Keratinocyte (primary cell): ENCODE data around the gene LRP3.

ENCODE experiments used
- CTCF ChIP-seq, 3 experiments: IDR thresholded peaks in 1 of 3; conservative IDR thresholded peaks in 1 of 3; optimal IDR thresholded peaks in 1 of 3; 2 replicates in 2 of 3; 3 replicates in 1 of 3; pipeline versions ENCODE3 to v1.5.1; 2011; ENCODE audit warnings: low read length in 3 of 3, mild to moderate bottlenecking in 3 of 3, moderate library complexity in 2 of 3, control low read depth in 1 of 3, inconsistent platforms in 1 of 3; ENCODE audit not compliant: insufficient read depth in 2 of 3; ENCODE audit errors: extremely low read depth in 1 of 3
- EZH2 ChIP-seq: IDR thresholded peaks from one replicate; pipeline ENCODE4 v1.6.1; 2012; ENCODE audit warnings: inconsistent platforms, mild to moderate bottlenecking, low read length, moderate library complexity

- TF ChIP-seq CTCF (optimal IDR thresholded peaks at IDR 0.05 in 1 of 3, IDR thresholded peaks at IDR 0.05 in 1 of 3, conservative IDR thresholded peaks at IDR 0.05 in 1 of 3; ENCODE audit: extremely low read depth in 1 of 3, insufficient read depth in 2 of 3, low read length in 3 of 3), result no peak
- no peak for TF ChIP-seq EZH2
Observed at GRCh38 chr19:33174186-33174585, 19.9 kb upstream of the LRP3 start.
